Stimulated activated CD8-positive, alpha-beta memory T cell treated with anti-CD3 and anti-CD28 coated beads, Interleukin-7, amount 100 ng/mL, for 1 hour (primary cell): ENCODE results near the gene SPRR3.

Experiments used
- DNase-seq, 2 donors: peaks; one replicate each; pipeline ENCODE4 v3.0.0-alpha.2; 2020; ENCODE audit warnings: low read depth in 2 of 2

SPRR3 gene

DNA sequence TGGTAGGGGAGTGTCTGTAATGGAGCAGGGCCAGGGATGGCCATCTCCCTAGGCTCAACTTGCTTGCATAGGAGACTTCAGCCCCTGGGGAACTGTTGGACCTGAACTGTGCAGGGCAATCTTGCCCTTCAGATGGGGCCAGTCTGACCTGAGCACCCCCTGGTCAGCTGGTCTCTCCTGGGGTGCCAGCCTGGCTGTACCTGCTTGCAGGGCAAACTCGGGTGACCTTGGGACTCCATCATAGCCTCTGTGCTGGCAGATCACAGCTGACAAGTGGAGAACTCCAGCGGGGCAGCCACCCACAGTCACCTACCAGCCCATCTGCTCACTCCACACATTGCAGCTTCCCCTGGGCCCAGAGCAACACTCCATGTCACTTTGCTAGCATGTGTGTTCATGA lies 47.7 kb downstream of the SPRR3 start:
- no peak for DNase-seq
